Myometrial cell (primary cell): ENCODE results near the gene DR1. TPM values are rescaled to one million over a fixed set of nuclear protein-coding genes. Genes with fewer than 3 reads are reported as not detected.

ENCODE experiments used
- total RNA-seq: library from RNA; depleted of rRNA; stranded (reverse); fragments of >200 nt; gene quantifications from 2 replicates; pipeline ENCODE4 v1.2.3, GENCODE V29; 2015

Gene DR1
- total RNA-seq, result 40.1 and 42.9 TPM in 2 replicates

DNA sequence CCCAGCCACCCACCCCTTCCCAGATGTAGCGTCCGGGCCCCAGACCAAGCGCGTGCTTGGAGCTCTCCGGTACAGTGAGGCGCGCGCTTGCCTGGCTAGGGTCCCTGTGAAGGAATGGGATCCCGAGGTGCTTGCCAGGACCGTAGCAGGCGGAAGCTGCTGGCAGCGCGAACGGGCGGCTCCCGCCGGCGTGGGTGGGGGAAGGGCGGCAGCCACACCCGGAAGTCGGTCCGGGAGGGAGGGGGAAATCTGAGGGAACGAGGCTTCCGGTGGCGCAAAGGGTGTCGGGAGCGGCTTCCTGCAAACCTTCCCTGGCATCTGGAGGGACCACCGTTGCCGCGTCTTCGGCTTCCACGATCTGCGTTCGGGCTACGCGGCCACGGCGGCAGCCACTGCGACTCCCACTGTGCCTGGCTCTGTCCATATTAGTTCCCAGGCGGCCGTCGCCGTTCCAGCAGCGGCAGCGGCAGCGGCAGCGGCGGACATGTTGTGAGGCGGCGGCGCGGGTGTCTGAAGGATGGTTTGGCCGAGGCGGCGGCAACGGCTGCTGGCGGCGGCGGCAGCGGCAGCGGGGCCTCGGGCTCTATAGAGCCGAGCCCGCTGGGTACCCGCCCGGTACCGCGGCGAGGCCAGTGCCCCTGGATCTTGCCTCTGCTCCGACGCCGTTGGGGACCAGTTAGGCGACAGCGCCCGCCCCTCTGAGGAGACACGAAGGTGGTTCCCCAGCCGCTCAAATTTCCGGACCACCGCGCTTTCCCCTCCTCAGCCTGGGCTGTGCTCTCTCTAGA, at the start of gene DR1:
TSS of gene DR1 (plus strand) at position 275 of the 788 bp plus-strand sequence. CDS start 739 bp downstream, outside the sequence.

Other genes starting within 250 kb of the DR1 start
- gene TMED5, start 165.5 kb upstream of the DR1 start, total RNA-seq, result 77.4 and 88.5 TPM in 2 replicates
- gene CCDC18, start 165.2 kb upstream of the DR1 start, total RNA-seq, result 2.3 and 15.1 TPM in 2 replicates
- 8.1 and 8.5 TPM in 2 replicates for gene FNBP1L, start 102.2 kb downstream of the DR1 start, total RNA-seq